GM19324 (cell line): ENCODE results near the gene PDE8A.

ENCODE experiments used
- ATAC-seq: cut with Tn5 transposase; IDR thresholded peaks from one replicate; pipeline ENCODE4 v1.9.1; 2021; ENCODE audit warnings: mild to moderate bottlenecking, moderate library complexity; ENCODE audit not compliant: unreplicated experiment, low FRiP score

The PDE8A gene

DNA sequence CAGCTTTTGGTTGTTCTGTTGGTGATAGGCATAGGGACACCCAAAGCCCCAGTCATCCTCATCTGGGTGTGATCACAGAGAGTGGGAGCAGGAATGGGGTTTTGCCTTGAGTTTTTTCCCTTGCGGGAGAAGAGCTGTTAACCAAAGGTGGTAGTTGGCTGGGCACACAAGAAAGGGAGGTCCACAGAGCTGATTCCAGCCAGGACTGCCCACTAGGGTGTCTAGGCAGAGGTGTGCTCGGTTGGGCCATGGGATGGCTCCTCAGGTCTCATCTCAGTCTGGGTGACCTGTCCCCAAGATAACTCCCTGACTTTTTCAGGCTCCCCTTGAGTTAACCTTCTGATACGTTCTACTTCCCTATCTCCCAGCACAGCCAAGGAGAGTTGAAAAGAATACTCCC is 134.8 kb downstream of the PDE8A start:
- ATAC-seq, result no peak

DNA sequence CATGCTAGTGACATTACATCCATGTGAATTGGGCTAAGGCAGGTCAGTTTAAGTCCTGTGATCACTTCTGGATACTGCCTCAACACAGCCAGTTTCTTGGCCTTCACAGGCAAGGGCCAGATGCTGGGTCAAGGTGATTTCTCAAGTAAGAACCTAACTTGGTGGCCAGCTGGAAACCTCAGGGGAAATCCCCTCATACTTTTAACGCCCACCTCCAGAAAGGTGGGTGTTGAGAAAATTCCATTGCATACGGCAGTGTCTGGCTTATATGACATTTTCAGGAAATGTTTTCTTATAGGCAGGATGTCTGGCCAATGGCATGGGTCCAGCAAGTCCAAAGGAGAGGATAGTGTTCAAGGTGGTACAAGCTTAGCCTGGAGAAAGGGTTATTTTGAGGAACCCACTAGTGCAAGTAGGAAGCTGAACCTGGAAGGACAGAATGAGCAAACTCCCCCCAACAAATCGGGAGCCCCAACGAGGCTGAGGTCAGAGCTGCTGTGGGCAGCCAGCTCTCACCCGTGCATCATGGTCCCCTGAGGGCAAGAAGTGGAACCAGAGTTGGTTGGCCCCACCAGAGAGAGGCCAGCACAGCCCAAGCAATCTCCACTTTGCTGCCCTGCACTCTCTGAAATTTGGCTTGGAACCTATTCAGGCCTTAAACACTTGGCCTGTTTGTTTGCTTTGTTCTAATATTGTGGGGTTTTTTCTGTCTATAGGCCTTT is 135.4 kb downstream of the PDE8A start:
- no peak for ATAC-seq

DNA sequence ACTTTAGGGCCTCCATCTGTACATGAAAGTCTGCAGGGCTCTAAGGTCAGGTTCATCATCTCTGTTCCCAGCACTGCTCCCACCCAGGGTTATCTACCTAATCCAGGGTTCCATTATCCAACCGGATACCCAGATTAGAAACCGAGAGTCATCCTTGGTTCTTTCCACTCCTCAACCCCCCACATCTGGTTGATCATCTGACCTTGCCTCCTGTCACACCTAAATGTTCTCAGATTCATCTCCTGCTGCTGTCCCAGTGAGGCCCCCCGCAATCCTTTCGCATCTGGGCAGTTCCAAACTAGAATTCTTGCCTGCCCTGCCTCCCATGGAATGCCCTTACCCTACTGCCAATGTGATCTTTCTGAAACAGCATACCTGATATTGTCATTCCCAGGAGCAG is 136.5 kb downstream of the PDE8A start:
- no peak for ATAC-seq

- no peak for ATAC-seq
Observed at GRCh38 chr15:85118581-85118980, 136.9 kb downstream of the PDE8A start.

DNA sequence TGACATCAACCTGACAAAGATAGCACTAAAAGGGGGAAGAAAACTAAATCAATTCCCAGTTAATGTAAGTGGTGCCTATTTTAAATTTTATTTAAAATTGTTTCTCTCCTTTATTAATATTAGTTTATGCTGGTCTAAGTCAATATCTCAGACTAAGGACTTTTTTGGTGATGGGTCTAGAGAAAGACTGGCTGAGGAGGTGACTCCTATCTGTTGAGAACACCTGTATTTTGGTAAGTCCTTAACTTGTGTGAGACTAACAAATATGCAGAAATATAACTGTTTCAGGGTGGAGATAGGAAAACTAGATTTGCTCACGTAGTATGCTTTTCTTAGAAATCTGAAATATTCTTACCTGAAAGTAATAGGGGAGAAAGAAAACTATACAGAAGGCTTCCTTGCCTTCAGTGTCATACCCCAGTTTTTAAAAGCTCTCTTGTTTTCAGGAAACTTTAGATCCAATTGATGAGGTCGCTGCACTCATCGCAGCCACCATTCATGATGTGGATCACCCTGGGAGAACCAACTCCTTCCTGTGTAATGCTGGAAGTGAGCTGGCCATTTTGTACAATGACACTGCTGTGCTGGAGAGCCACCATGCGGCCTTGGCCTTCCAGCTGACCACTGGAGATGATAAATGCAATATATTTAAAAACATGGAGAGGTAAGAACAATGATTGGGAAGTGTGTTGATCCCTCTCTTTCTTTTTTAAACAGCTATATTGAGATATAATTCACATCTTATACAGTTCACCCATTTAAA is 138.9 kb downstream of the PDE8A start:
- ATAC-seq, result no peak

DNA sequence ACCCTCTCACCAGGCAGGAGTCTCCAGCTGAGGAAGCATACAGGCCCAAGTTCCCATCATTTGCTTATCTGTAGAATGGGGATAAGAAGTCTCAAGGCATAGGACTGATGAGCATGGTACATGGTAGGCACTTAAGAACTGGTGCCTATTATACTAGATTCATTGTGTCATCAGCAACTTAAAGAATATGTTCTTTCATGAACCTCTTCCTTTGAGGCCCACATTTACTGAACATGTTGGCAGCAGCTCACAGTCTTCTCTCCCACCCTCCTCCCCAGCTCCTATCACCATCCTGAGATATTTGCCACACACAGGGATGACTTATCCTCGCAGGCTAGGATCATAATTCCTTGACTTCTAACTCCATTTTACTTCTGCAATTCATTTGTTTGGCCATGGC is 142.5 kb downstream of the PDE8A start:
- ATAC-seq, result no peak

DNA sequence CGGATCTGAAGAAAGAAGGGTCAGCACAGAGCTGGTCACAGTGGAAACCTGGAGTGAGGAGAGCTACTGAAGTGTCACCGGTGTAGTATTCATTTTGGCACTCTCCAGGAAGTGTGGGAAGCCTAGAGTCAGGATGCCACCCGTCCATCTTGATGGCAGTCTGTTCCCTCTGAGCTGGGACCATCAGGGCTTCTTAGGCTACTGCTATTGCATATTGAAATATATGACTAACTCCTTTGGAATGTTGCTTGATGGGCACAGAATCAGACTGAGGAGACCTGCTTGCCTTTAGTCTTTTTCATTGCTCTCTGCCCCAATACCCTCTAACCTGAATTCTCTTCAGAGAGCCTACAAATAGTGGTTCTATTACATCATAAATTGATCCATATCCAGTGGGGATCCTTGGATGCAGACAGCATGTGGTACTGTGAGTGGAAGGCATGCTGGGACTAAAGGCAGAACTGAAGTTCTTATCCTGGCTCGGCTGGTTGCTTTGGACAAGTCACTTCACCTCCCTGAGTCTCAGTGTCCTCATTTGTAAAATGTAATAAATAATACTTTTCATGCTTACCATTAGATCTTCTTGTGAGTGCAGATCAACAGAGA is 143.5 kb downstream of the PDE8A start:
- no peak for ATAC-seq

GRCh38 chr15:85128621-85129020 is 147.0 kb downstream of the PDE8A start:
- no peak for ATAC-seq

DNA sequence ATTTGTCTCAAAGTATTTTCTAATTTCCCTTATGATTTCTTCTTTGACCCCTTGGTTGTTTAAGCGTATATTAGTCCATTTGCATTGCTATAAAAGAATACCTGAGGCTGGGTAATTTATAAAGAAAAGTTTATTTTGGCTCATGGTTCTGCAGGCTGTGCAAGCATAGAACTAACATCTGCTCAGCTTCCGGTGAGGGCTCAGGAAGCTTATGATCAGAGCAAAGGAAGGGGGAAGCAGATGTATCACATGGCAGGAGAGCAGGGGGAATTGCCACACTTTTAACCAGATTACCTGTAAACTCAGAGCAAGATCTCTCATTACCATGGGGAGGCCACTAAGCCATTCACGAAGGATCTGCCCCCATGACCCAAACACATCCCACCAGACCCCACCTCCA is 148.2 kb downstream of the PDE8A start:
- no peak for ATAC-seq

- no peak for ATAC-seq
Observed at GRCh38 chr15:85131915-85132314, 150.3 kb downstream of the PDE8A start.

- no peak for ATAC-seq
Observed at GRCh38 chr15:85133709-85134108, 152.1 kb downstream of the PDE8A start.

GRCh38 chr15:85137489-85138168 is 156.0 kb downstream of the PDE8A start:
- ATAC-seq, result no peak

- no peak for ATAC-seq
Observed at GRCh38 chr15:85139391-85139790, 157.7 kb downstream of the PDE8A start.

DNA sequence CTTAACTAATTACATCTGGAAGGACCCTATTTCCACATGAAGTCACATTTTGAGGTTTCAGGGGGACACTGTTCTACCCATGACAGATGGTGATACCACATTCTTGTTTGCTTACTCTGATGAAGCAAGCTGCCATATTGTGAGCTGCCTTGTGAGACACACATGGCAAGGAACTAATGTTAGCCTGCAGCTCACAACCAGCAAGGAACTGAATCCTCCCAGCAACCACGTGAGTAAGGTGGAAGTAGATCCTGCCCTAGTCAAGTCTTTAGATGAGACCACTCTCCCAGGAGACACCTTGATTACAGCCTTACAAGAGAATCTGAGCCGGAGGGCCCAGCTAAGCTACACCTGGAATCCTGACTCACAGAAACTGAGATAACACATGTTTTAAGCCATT is 160.1 kb downstream of the PDE8A start:
- ATAC-seq, result no peak

DNA sequence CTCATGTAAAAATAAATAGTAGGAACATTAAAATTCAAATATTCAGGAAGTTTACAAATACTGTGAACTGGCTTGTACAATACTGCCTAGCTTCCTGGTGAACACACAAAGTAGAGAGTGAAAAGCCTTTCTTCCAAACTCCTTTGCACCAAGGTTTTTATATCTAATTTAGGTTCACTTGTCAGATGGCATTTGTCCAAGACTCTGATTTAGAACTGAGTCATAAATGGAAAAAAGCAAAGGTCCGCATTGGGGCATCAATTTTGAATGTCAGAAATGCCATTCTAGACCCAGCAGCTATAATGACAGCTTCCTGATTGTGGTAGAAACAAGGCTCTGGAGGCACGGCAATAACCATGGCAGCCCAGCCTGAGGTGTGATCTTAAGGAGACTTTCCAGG is 160.7 kb downstream of the PDE8A start:
- ATAC-seq, result no peak

- ATAC-seq, result no peak
Observed at GRCh38 chr15:85149465-85150129, 167.9 kb downstream of the PDE8A start.

DNA sequence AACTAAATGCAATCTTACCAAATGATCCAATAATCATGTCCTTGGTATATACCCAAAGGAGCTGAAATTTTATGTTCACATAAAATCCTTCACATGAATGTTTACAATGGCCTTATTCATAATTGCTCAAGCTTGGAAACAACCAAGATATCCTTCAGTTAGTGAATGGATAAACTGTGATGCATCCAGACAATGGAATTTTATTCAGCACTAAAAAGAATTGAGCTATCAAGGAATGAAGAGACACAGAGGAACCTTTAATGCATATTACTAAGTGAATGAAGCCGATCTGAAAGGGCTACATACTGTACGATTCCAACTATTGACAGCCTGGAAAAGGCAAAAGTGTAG is 168.4 kb downstream of the PDE8A start:
- no peak for ATAC-seq

GRCh38 chr15:85151145-85151544 is 169.5 kb downstream of the PDE8A start:
- no peak for ATAC-seq

- no peak for ATAC-seq
Observed at GRCh38 chr15:85151861-85152260, 170.2 kb downstream of the PDE8A start.

DNA sequence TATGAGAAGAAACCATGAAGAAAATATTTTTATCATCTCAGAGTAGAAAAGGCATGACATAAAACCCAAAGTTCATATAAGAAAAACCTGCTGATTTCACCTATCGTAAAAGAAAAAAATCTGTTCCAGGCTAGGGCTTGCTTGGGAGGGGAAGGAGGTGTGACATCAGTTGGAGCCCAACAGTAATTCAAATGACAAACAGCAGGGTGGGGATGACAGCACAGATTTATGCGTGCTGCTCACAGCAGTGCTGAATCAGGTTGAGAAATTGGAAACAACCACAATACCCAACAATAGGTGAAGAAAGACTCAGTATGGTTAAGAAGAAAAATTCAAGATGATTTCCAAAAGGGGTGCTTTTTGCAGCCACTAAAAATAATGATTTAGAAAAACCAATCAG is 172.4 kb downstream of the PDE8A start:
- ATAC-seq, result no peak

DNA sequence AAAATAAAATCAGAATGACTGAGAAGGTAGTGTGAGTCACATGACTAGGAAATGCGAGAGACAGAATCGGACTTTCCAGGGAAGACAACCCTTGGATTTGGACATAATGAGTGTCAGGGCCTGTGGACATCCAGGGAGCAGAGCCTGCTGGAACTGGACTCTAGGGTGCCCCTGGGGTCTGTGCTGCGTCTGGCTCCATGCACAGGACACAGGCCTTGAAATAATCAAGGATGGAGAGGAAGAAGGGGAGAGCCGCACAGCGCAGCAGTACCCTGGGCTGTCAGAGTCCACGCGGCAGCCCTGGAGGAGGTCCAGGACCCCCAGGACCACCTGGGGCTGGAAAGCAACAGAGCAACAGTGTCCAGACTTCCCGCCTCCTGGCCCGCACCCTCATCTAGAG is 173.7 kb downstream of the PDE8A start:
- ATAC-seq, result no peak
